Sigmoid colon (tissue), 4 donors: Measurements from ENCODE around the gene ESRRB.

Experiments
- POLR2A ChIP-seq, 2 donors: fragments of 450-650 bp; IDR thresholded peaks; one replicate each; pipeline ENCODE4 v1.6.1; 2016; ENCODE audit warnings: antibody characterized with exemption in 2 of 2, mild to moderate bottlenecking in 2 of 2, moderate library complexity in 2 of 2
- POLR2AphosphoS5 ChIP-seq, 4 donors: sonication (generic); formaldehyde crosslinking; IDR thresholded peaks; one replicate each; pipeline ENCODE4 v1.6.1; 2017; ENCODE audit warnings: antibody characterized with exemption in 4 of 4
- TF ChIP-seq, protein P1 (sequence below), 4 experiments: fragments of 450-650 bp in 3 of 4; fragments of 200-600 bp in 1 of 4; IDR thresholded peaks; one replicate each; pipeline ENCODE4 v1.5.1; 2016 to 2019; ENCODE audit warnings: antibody characterized with exemption in 4 of 4, mild to moderate bottlenecking in 3 of 4, moderate library complexity in 2 of 4

DNA sequence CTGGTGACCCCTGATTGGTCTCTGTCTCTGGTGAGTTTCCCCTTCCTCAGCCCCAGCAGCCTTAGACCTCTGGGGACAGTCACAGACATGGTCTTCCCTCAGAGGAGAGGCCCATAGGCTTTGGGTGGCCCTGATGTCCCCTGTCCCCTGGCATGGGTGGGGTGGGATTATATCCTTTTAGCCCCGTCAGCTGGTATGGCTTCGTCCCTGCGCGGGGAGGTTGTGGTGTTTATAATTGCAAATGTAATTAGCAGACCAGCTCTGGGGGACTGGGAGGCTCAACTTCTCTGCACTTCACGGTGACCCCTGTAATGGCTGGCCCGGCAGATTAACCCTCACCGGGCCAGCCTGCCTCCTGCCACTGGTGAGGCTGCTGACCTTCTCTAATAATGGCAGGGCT, 5.1 kb downstream of the ESRRB start:
- TF ChIP-seq, protein P1, sequence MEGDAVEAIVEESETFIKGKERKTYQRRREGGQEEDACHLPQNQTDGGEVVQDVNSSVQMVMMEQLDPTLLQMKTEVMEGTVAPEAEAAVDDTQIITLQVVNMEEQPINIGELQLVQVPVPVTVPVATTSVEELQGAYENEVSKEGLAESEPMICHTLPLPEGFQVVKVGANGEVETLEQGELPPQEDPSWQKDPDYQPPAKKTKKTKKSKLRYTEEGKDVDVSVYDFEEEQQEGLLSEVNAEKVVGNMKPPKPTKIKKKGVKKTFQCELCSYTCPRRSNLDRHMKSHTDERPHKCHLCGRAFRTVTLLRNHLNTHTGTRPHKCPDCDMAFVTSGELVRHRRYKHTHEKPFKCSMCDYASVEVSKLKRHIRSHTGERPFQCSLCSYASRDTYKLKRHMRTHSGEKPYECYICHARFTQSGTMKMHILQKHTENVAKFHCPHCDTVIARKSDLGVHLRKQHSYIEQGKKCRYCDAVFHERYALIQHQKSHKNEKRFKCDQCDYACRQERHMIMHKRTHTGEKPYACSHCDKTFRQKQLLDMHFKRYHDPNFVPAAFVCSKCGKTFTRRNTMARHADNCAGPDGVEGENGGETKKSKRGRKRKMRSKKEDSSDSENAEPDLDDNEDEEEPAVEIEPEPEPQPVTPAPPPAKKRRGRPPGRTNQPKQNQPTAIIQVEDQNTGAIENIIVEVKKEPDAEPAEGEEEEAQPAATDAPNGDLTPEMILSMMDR (IDR thresholded peaks at IDR 0.05): no peak
- no peak for TF ChIP-seq POLR2AphosphoS5 (IDR thresholded peaks at IDR 0.05)
- TF ChIP-seq POLR2A (IDR thresholded peaks at IDR 0.05): no peak
